WERI-Rb-1 (cell line): ENCODE data around the gene ENO1.

Experiments
- DNase-seq: peaks from one replicate; pipeline ENCODE4 v3.0.0-alpha.2; 2020
- H3K27ac ChIP-seq: fragments of 250-450 bp; sonication (Bioruptor Pico); 2 replicates; pipeline ENCODE4 v1.5.1; 2020; ENCODE audit warnings: mild to moderate bottlenecking, moderate library complexity
- H3K27me3 ChIP-seq: fragments of 250-450 bp; sonication (Bioruptor Pico); 2 replicates; pipeline ENCODE4 v1.5.1; 2021; ENCODE audit warnings: mild to moderate bottlenecking, low read depth, moderate library complexity; ENCODE audit not compliant: insufficient read depth, severe bottlenecking
- H3K36me3 ChIP-seq: fragments of 250-450 bp; sonication (Bioruptor Pico); 2 replicates; pipeline ENCODE4 v1.5.1; 2020; ENCODE audit warnings: mild to moderate bottlenecking, moderate library complexity
- H3K4me3 ChIP-seq: 2 replicates; pipeline ENCODE4 v1.5.1; 2011; ENCODE audit warnings: low read depth, mild to moderate bottlenecking, control low read depth, low read length
- H3K9me3 ChIP-seq: fragments of 250-450 bp; sonication (Bioruptor Pico); 2 replicates; pipeline ENCODE4 v1.5.1; 2021; ENCODE audit warnings: mild to moderate bottlenecking, moderate library complexity; ENCODE audit not compliant: severe bottlenecking
- CTCF ChIP-seq: IDR thresholded peaks from 2 replicates; pipeline ENCODE4 v1.5.1; 2011; ENCODE audit warnings: low read depth, mild to moderate bottlenecking, control low read depth, inconsistent platforms, low read length

The ENO1 gene

DNA sequence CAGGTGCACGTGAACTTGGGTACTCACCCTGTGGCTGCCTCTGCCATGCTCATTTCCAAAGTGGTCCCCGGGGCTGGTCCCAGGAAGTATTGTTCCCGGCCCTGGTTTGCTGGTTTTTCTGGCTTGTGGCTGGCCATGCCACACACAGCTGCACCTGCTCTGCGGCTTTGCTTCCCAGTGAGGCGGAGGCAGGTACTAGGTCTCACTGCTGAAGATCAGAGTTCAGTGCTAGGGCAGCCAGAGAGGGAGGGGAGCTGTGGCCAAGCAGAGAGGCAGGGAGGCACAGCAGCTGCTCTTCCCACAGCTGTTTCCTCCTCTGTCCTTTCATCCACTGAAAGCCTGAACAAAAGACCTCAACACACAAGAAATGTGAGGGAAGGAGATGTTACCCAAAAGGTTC lies 30.5 kb downstream of the ENO1 start:
- TF ChIP-seq CTCF: no peak
- H3K27me3 ChIP-seq: no peaks in the 10 kb centered on the region
- no peak overlapping the region for H3K4me3 ChIP-seq
- H3K36me3 ChIP-seq: no peaks in the 10 kb centered on the region
- H3K9me3 ChIP-seq: no peaks in the 10 kb centered on the region
- DNase-seq: no peak
- no peak overlapping the region for H3K27ac ChIP-seq

- Histone ChIP-seq H3K4me3 (no peak overlapping the region), H3K36me3 (no peaks in the 10 kb centered on the region), H3K27ac (no peak overlapping the region), H3K9me3 (no peaks in the 10 kb centered on the region), H3K27me3 (no peaks in the 10 kb centered on the region)
- TF ChIP-seq CTCF: no peak
- no peak for DNase-seq
These were observed 32.2 kb downstream of the ENO1 start for GRCh38 chr1:8846263-8846662.

DNA sequence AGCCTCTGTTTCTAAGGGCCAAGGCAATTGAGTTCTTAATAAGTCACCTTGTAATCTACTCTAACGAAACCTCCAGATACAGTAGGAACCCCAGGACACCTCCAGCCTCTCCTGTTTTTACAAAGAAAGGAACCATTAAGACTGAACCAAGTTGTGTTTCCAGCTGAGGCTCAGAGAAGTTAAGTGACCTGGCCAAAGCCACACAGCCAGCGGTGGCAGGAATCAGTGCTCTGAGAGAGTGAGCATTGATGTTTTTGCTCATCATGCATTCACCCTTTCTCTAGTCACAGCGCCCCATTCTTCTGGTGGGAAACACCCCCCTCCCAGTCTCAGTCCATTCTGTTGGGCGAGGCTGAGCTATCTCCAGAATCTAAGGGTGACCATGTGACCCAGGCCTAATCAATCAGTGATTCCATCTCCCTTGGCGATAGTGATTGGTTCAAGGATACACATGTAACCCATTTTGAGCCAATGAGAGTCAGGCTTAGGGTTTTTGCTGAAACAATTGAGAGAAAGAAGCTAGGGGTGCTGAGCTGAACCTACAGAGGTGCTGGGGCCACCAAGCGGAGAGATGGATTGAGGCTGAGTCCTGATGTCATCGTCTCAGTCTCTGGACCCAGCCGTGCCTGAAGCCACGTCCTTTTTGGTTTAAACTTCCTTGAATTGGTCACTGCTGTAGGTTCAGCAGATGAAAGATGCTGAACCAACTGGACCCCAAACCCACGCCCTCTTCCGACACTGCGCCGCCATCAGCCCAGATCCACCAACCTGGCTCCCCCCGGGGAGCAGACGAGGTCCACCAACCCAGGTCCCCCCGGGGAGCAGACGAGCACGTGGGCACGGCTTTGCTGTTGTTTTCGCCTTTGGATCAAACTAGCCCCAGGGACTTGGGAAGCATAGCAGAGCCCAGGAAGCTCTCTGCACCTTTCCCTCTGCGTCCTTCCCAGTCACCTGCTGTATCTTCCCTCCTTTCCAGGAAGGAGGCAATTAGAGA lies 33.1 kb downstream of the ENO1 start:
- no peak for DNase-seq
- H3K9me3 ChIP-seq: peaks cover 3% of the 10 kb centered on the region
- H3K27ac ChIP-seq: no peak overlapping the region
- H3K4me3 ChIP-seq: no peak overlapping the region
- TF ChIP-seq CTCF: no peak
- H3K27me3 ChIP-seq: no peaks in the 10 kb centered on the region
- H3K36me3 ChIP-seq: no peaks in the 10 kb centered on the region

GRCh38 chr1:8844501-8845006 lies 33.9 kb downstream of the ENO1 start:
- no peaks in the 10 kb centered on the region for H3K27me3 ChIP-seq
- H3K36me3 ChIP-seq: no peaks in the 10 kb centered on the region
- TF ChIP-seq CTCF: no peak
- peaks cover 3% of the 10 kb centered on the region for H3K9me3 ChIP-seq
- H3K27ac ChIP-seq: no peak overlapping the region
- DNase-seq: no peak
- no peak overlapping the region for H3K4me3 ChIP-seq

DNA sequence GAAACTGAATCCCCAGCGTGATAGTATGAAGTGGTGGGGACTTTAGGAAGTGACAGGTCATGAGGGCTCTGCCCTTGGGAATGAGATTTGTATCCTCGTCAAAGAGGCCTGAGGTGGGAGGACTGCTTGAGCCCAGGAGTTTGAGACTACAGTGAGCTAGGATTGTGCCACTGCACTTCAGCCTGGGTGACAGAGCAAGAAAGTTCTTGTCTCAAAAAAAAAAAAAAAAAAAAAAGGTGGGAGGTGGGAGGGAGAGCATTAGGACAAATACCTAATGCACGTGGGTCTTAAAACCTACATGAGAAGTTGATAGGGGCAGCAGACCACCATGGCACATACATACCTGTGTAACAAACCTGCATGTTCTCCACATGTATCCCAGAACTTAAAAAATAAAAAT lies 37.1 kb downstream of the ENO1 start:
- no peak for DNase-seq
- Histone ChIP-seq H3K27ac (no peak overlapping the region), H3K27me3 (no peaks in the 10 kb centered on the region), H3K36me3 (no peaks in the 10 kb centered on the region), H3K9me3 (peaks cover 3% of the 10 kb centered on the region), H3K4me3 (no peak overlapping the region)
- TF ChIP-seq CTCF: no peak
